ENCODE results near the gene RESP18.

- TF ChIP-seq CTCF (IDR thresholded peaks at IDR 0.05): no peak
- no peak for TF ChIP-seq EP300 (IDR thresholded peaks at IDR 0.05)
Measured at GRCh38 chr2:219285373-219285735, 47.2 kb downstream of the RESP18 start.

Data from suprapubic skin (tissue), 3 donors.